Measurements from ENCODE around the gene PTPRN2. TPM values are rescaled to one million over a fixed set of nuclear protein-coding genes. Genes with fewer than 3 reads are reported as not detected.

The PTPRN2 gene
- polyA plus RNA-seq, 4 donors: 7.3 to 11.4 (median 8.0) TPM

DNA sequence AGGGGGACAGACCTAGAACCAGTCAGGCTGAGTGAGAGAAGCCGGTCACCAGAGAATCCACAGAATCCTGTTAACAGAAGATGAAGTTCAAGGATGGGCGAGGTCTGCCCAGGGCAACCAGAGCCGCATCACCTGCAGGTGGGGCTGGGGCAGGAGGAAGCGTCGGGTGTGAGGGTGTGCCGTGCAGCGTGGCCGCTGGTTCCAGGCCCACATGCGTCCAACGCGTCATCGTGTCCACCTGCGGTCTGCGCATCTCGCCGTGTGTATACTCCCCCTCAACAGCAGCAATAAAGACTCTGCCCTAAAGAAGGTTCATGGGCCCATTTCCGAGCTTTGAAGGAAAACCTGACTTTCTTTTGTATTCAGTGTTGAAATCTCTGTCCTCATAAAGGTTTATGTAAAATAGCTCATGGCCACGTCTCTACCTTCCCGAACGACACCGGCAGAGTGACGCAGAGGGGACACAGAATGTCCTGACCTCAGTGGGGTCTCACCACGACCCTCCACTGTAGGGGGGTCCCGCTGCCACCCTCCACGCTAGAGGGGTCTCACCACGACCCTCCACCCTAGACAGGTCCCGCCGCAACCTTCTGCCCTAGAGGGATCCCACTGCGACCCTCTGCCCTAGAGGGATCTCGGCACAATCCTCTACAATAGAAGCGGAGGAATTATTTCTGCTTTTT is 446.9 kb downstream of the PTPRN2 start:
- DNase-seq (ENCODE audit: low read depth in 4 of 4, low spot score in 2 of 4): no peak

DNA sequence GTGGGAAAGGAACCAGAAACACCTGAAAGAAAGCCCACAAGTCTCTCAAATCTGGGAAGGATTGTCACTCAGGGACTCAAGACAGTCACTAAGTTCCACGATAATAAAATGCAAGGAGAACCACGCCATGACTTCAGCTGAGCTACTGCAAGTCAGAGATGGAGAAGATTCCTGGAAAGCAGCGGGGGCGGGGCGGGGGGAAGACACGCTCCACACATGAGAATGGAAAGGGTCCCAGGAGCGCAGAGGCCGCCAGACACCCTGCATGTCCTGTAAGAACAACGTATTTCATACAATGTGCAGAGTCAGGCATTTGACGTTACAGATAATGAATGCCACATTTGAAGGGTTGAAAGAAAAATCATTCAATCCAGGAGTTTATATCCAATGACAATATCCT is 448.1 kb downstream of the PTPRN2 start:
- DNase-seq (ENCODE audit: low read depth in 4 of 4, low spot score in 2 of 4): no peak

DNA sequence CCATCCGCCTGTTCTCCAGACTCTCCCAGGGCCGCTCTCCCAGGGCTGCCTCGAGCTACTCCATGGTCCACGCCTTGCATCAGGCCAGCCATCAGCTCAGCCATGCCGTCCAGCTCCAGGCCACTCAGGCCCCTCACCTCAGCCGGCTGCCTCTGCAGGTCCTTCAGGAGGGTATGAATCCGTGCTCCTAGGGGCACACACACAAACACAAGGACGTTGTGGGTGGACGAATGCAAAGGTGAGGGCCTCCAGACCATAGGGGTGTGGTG is 449.4 kb downstream of the PTPRN2 start:
- DNase-seq (ENCODE audit: low read depth in 4 of 4, low spot score in 2 of 4): no peak

DNA sequence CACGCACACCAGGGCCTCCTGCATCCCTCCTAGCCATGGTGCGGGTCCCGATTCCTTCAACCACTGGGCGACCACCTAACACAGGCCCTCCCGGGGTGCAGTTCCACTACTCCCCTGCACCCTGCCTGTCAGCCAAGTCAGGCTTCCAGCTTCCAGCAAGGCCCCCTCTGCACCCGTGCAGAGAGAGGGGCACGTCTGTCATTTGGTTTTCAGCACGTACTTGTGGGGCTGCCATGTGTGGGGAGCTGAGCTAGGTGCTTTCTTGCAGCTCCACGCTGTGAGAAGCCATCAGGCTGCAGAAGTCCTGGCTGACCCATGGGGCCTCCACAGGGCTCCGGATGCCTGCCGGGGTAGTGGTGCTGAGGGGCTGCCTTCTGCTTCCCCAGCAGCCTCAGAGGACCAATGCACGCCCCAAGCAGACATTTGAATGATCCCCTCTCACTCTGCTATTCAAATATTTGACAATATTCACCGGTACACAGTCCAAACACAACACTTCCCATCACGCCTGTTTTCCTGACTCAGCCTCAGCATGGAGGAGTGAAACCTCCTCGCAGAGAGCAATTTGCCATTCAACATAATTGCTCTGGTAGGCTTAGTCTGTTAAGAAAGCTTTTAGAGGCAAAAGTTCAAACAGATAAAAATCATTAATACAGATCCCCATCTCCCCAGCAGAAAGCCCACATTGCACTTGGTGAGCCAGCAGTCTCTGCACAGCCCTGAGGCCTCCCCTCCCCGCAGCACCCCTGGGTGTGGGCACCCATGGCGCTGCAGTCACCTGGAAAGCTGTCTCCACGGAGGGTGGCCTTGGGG is 449.9 kb downstream of the PTPRN2 start:
- no peak for DNase-seq (ENCODE audit: low read depth in 4 of 4, low spot score in 2 of 4)

DNA sequence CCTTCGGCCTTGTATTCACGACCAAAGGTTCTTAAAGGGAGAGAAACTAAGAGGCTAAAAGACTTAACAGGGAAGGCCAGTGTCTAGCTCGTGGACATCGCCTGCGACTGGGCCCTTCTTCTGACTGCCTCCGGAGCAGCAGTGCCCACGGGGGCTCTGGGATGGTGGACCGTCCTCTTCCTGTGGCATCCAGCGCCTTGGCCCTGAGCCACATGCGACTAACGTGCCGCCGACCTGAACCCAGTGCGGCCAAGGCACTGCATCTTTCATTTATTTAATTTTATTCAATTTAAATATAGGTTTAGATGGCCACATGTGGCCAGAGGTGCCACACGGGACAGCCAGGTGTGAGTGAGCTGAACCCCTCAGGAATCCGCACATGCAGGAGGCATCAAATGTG is 451.7 kb downstream of the PTPRN2 start:
- DNase-seq (ENCODE audit: low read depth in 4 of 4, low spot score in 2 of 4): no peak

DNA sequence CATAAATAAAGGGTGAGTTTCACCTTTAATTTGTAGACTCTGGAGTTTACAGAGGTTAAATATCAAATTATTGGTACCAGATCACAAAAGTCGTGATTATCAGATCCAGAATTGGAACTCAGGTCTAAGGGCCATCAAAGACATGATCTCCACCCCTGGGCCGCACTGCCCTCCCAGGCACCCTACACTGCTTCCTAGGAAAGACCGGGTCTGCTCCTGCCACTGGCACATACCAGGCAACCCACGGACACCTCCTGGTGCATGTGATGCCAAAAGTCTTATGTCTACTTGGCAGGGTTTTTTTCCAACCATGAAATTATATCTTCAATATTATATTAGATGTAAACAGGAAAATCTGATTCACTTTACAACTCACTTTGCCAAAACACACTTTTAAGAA is 452.8 kb downstream of the PTPRN2 start:
- DNase-seq (ENCODE audit: low read depth in 4 of 4, low spot score in 2 of 4): no peak

DNA sequence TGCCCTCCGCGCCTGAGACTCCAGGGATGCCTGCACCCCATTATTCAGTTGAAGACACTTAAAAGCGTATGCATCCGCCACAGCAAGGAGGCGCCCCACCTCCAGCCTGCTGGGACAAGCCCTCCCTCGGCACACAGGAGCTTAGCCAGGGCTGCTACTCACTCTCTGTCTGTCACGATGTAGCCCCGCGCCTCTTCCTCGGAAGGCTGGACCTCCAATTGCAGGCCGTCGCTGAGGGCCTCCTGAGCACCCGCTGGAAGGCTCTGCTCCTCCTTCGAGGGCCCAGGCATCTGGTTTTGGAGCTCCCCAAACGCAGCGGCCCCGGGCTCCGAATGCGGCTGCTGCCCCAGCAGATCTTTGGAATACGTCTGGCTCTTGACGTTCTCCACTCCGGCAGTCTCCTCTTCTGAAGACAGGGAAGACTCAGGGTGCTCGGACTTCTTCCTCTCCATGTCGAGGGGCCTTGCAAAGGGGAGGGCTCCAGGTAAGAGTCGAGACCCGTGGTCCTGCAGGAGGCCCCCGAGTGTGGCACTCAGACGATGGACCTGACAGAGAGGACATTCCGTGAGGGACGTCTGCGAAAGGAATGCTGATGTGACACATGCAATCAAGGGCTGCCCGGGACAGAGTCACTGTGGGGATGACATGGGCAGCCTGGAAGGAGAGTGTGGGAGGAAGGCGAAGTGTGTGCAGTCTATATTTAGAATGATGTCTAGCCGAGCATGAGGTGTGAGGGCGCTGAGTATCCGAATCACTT is 453.9 kb downstream of the PTPRN2 start:
- DNase-seq (ENCODE audit: low read depth in 4 of 4, low spot score in 2 of 4): no peak

DNA sequence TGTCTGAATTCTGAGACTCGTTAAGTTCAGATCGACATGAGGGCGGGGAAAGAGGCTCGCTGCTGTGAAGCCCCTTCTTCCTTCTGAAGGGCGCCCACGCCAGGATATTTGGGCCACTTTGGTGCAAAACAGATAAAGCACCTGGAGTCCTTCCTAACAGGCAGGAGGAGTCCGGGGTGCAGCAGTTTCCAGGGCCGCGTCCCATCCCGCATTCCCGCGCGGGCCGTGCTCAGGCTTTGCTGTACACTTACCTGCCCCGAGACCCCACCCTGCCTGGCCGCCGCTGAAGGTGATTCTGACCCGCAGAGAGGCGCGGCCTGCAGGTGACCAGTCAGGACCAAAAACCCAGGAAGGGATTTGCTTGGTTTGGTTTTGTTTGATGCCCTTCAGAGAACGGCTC is 454.6 kb downstream of the PTPRN2 start:
- no peak for DNase-seq (ENCODE audit: low read depth in 4 of 4, low spot score in 2 of 4)

DNA sequence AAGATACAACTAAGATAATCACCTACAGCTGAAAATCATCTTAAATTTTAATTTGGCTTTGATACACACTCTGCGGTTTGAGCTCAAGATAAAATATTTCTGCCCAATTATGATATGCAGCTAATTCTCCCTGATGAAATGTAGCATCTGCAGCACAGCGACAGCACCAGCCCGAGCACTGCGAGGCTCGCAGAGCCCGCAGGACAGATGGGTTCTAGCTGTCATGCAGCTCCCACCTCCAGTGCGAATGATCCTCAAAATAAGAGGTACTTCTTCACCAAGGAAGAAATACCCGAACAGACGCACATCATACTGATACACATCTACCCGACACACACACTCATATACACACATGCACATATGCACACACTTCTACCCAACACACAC is 457.6 kb downstream of the PTPRN2 start:
- DNase-seq (ENCODE audit: low read depth in 4 of 4, low spot score in 2 of 4): no peak

DNA sequence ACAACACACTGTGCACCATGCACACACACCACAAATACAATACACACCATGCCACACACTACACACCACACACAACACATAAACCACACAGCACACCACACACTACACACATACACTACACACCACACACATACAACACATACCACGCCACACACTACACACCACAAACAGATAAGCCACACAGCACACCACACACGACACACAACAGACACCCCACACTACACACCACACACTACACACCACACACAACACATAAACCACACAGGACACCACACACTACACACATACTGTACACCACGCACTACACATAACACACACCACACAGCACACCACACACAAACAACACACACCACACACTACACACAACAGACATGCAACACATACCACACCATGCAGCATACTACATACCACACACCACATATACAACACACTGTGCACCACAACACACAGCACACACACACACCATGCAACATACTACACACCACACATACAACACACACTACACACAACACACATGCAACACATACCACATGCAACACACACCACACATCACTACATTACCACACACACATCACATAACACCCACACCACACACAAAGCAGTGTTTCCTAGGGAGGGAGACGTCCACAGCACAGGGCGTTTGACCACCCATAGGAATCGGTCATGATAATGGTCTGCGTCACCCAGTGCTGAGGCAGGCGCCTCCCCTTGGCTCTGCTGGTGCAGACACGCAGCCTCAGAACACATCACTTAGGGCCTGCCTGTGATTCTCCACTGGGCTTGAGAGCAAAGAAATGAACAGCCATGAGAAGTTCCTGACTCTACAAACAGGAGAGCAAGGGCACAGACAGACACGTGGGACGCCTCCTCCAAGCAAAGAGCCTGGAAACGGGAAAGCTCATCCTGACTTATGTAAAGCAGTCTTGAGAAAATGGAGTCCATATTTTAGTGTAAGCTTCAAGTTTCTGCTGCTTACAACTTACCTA is 458.3 kb downstream of the PTPRN2 start:
- DNase-seq (ENCODE audit: low read depth in 4 of 4, low spot score in 2 of 4): no peak

DNA sequence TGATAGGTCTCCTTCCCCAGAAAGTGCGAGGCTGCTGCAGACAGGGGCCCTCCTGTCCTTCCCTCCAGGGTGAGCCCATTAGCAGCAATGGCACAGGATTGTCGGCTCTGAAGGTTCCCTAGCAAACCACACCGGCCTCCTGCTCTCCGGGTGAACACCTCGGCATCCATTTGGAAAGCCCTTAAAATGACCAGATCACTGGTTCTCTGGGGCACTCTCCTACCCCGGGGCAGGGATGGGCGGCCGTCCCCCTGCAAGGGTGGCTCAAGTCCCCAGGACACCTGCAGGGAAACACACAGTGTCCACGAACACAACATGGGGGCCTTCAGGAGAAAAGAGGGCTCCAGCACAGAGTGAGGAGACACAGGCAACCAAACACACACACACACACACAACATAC is 459.1 kb downstream of the PTPRN2 start:
- DNase-seq (ENCODE audit: low read depth in 4 of 4, low spot score in 2 of 4): no peak

DNA sequence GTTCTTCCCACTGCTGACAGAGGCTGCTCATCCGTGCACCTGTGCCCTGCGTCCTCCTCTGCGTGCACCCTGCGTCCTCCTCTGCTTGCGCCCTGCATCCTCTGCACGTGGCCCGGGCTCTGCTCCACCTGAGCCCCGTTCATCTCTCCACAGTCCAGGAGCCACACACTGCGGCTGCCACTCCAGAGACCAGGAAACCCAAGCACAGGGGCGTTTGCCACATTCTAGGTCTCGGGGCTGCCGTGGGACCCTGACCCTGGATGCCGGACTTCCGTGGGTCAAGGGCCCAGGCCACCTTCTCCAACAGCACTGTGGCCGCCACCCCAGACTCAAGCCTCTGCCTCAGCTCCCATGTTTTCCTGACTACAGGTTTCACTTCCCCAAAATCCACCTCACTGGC is 460.4 kb downstream of the PTPRN2 start:
- no peak for DNase-seq (ENCODE audit: low read depth in 4 of 4, low spot score in 2 of 4)

DNA sequence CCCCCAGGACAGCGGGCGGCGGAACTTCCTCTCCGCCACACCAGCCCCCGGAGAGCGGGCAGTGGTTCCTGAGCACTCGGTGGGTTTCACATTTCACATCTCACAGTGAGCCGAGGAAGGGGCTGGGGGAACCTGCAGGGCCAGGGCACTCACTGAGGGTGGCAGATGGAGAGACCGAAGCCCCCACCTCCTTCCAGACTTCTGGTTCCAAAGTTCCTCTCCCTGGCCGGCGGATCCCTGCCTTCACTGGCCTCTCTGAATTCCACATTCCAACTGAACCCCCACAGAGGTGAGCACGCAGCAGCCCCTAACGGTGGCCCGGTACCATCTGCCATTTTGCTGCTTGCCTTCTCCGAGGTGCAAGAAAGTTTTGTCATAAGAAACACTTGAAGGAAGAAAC is 461.0 kb downstream of the PTPRN2 start:
- no peak for DNase-seq (ENCODE audit: low read depth in 4 of 4, low spot score in 2 of 4)

DNA sequence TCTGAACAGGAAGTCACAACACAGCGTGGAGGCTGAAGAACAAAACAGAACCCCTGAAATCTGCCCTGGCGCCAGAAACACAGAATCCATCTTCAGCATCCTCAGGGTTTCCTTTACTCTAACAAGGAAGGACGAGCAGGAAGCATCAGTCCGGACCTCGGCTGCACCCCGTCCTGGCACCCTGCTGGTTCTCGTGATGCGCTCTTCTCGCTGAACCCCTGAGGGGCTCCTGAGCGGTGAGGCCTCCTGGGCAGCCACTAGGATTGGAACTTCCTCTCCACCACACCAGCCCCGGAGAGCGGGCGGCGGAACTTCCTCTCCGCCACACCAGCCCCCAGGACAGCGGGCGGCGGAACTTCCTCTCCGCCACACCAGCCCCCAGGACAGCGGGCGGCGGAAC is 461.9 kb downstream of the PTPRN2 start:
- DNase-seq (ENCODE audit: low read depth in 4 of 4, low spot score in 2 of 4): no peak

DNA sequence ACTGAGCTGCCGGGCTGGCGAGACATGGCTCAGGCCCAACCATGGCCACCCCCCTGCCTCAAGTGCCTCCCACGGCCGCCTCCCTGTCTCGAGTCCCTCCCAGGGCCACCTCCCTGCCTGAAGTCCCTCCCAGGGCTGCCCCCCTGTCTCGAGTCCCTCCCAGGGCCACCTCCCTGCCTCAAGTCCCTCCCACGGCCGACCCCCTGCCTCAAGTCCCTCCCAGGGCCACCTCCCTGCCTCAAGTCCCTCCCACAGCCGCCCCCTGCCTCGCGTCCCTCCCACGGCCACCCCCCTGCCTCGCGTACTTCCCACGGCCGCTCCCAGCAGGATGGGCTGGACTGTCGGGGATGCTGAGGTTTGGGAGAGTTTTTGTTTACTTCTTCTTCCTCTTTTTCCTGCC is 462.5 kb downstream of the PTPRN2 start:
- no peak for DNase-seq (ENCODE audit: low read depth in 4 of 4, low spot score in 2 of 4)

DNA sequence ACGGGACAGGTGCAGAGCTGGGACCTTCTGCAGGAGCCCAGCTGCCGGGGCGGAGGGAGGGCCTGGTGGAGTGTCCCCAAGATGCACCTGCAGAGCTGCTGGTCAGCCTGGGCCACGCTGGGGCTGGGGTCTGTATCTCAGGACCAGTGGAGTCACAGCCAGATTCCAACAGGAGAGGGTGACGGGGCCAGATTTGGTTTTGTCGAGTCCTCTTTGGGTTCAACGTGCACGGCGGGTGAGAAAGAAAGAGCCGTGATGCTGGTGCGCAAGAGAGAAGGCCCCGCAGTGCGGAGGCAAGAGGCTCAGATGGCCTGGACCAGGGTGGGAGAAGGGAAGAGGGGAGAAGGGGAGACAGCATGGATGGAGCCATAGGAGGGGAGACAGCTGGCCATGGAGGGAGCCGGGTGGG is 462.9 kb downstream of the PTPRN2 start:
- no peak for DNase-seq (ENCODE audit: low read depth in 4 of 4, low spot score in 2 of 4)

DNA sequence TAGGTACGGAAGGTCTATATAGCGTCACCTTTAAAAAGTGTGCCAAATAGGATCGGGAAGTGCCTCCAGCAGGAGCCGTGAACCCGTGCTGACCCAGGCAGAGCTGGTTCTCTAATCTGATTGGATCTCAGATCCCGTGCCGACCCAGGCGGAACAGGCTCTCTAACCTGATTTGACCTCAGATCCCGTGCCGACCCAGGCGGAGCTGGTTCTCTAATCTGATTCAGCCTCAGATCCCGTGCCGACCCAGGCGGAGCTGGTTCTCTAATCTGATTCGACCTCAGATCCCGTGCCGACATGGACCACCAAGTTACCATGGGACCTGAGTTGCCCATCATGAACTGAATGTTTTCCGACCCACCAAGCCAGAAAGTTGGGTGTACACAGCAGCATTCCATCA is 463.9 kb downstream of the PTPRN2 start:
- no peak for DNase-seq (ENCODE audit: low read depth in 4 of 4, low spot score in 2 of 4)

DNA sequence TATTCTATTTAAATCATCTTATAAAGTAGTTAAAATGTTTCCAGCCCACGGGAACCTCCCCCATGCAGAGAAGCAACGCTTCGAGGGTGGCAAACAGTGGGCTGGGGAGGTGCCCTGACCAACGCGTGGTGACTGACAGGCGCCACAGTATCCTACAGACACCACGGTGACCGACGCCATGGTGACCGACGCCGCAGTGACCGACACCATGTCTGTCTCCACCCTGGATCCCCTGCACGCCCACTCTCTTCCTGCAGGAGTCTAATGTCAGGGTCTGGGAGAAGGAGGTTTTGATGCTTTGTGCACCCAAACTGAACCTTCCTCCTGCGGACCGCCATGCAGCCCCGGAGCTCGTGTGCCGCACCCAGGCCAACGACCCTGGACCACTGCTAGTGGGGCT is 464.4 kb downstream of the PTPRN2 start:
- no peak for DNase-seq (ENCODE audit: low read depth in 4 of 4, low spot score in 2 of 4)

DNA sequence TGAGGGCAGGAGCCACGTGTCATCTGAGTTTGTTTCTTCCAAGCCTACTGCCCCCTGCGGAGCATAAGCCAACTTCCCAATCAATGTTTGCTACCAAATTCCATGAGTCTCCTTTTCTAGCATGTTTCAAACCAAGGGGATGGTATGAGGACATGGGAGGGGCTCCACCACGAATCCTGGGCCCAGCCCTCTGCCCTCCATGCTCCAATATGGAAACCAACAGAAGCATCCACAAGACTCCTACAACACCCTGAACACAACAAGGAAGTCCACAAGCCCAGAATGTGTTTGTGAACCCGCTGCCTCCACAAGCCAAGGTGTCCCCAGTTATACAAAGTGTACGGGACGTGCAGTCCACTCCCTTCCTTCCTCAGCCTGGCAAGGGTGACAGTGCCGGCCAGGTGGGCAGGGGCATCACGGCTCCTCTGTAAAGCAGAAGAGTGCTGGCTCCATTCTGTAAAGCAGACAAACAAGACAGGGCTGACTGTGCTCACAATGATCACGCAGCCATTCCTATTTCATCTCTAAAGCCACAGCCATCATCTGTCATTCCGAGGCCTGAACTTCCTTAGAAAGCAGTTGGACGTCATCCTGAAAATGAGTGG is 466.1 kb downstream of the PTPRN2 start:
- no peak for DNase-seq (ENCODE audit: low read depth in 4 of 4, low spot score in 2 of 4)

DNA sequence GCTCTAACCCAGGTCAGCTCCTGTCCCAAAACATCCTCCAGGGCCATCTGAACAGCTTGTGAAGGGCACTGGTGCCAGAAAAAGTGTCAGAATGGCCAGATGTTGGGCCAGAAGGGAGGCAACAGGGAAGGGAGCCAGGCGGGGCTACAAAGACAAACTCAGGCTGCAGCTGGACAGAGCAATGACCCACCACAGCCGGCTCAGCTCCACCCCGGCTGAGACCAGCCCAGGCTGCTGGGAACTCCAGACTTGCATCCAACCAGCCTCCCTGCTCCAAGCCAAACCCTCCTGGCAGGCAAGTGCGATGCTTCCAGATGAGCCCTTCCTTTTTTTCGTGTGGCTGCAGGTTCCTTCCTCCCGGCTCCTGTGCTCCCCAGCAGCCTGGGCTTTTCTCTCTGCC is 466.9 kb downstream of the PTPRN2 start:
- DNase-seq (ENCODE audit: low read depth in 4 of 4, low spot score in 2 of 4): no peak

Data from left renal cortex interstitium (tissue), 4 donors.